ENCODE data around the gene SCN1B. TPM values are rescaled to one million over a fixed set of nuclear protein-coding genes. Genes with fewer than 3 reads are reported as not detected.
"Not testable (repeated sequence)": the region's sequence is repeated elsewhere in the genome, so short reads cannot be mapped to it uniquely, and the experiment has no call there.

The SCN1B gene
- total RNA-seq, 4 donors from 2014 or later, result 0.26 to 5.9 (median 1.2) TPM; not detected in 1

DNA sequence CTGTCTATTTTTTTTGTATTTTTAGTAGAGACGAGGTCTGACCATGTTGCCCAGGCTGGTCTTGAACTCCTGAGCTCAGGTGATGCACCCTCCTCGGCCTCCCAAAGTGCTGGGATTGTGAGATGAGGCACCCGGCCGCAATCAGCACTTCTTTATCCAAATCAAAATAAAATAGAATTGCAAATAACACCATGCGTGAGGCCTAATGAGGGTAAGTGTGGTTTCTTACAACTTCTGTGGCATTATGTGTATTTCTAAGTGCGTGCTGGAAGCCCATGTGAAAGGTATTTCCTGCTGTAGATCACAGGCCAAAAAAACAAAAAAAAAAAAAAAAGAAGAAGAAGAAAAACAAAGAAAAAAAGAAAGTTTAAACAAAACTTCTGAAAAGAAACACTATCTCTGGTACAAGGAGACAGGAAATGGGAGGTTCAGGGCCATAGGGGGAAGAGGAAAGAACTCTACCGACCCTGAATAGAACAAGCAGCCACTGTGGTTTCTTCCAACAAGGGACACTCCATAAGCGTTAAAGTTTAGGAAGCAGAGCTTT, 33.1 kb upstream of the SCN1B start:
- H3K27me3 ChIP-seq, result peaks cover 0 to 8% (median 0%) of the 10 kb centered on the region in 4 donors
- WGBS, 2 donors, result 64 to 68% methylated on average over 7 to 8 of the region's 8 CpGs
- H3K4me3 ChIP-seq, result no peak overlapping the region
- intact Hi-C loops (cut with DNase I), result no loop called here
- H3K27ac ChIP-seq, result peak overlapping the region in 3 of 4 donors; percentile 50 to 71 (median 56)
- no peaks in the 10 kb centered on the region for H3K36me3 ChIP-seq
- TF ChIP-seq CTCF (IDR thresholded peaks at IDR 0.05), result no peak
- no peak for TF ChIP-seq POLR2A (IDR thresholded peaks at IDR 0.05)
- DNase-seq, result no peak
- no peaks in the 10 kb centered on the region for H3K9me3 ChIP-seq
- H3K4me1 ChIP-seq, result peaks cover 5 to 74% (median 28%) of the 10 kb centered on the region in 3 donors

GRCh38 chr19:34998224-34998623, 32.0 kb upstream of the SCN1B start:
- WGBS, 2 donors, result 90% methylated on average over 6 of the region's 7 CpGs; no CpG with 5 or more reads in 1 of the 2 donors

DNA sequence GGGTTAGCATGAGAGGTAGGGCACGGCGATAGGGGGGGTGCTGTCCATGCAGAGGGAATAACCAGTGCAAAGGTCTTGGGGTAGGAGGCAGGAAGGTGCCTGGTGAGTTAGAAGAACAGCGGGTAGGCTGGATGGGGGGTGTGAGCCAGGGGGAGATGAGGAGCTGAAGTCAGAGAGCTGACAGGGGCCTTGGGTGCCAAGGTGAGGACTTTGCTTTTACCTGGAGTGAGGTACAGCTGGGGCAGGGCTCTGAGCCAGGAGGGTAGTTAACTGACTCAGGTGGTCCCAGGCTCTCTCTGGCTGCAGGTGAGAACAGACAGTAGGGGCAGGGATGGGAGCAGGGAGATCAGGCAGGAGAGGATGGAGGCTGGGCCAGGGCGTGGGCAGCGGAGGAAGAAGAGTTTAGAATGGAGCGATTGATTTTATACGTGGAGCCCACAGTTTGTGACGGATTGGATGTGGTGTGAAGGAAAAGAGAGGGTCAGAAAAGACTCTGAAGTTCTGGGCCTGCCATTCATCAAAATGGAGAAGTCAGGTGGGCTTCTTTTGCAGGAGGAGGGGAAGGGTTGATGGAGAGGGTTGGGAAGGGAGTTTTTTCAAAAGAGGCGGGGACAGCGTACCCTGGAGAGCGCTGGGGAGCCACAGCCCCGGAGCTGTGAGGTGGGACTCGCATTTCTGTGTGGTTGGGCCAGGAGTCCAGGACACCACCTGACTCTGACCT, 31.3 kb upstream of the SCN1B start:
- Histone ChIP-seq H3K4me1 (peaks cover 5 to 92% (median 44%) of the 10 kb centered on the region in 3 donors), H3K4me3 (peak overlapping the region; percentile 56 to 98 (median 78)), H3K9me3 (no peaks in the 10 kb centered on the region), H3K27ac (peak overlapping the region; percentile 87 to 98 (median 96)), H3K36me3 (no peaks in the 10 kb centered on the region), H3K27me3 (peaks cover 0 to 8% (median 0%) of the 10 kb centered on the region in 4 donors)
- no peak for DNase-seq
- 44 to 46% methylated on average over 13 of the region's 13 CpGs for WGBS, 2 donors
- intact Hi-C loops (cut with DNase I), result no loop called here
- no peak for TF ChIP-seq POLR2A (IDR thresholded peaks at IDR 0.05)
- TF ChIP-seq CTCF (IDR thresholded peaks at IDR 0.05), result no peak

More at GRCh38 chr19:34998224-34998623, 32.0 kb upstream of the SCN1B start:
- H3K36me3 ChIP-seq; H3K27me3 ChIP-seq; H3K4me3 ChIP-seq; intact Hi-C loops (cut with DNase I); DNase-seq; H3K9me3 ChIP-seq: not testable (repeated sequence)
- H3K27ac ChIP-seq, result peak overlapping the region in 2 of 4 donors; percentile 96 to 98
- peaks cover 5 to 85% (median 37%) of the 10 kb centered on the region in 3 donors for H3K4me1 ChIP-seq

GRCh38 chr19:34999498-35000337, 30.6 kb upstream of the SCN1B start, which contains the start of gene GRAMD1A:
Gene GRAMD1A, plus strand, starts transcription at chr19:35000323. Its CDS starts 156 bp downstream, at chr19:35000479.
- no peak for DNase-seq
- Histone ChIP-seq H3K9me3 (no peaks in the 10 kb centered on the region), H3K27ac (peak within 1 kb of the TSS; percentile 87 to 98 (median 96)), H3K36me3 (no peaks in the 10 kb centered on the region), H3K4me1 (peaks cover 5 to 93% (median 47%) of the 10 kb centered on the region in 3 donors), H3K4me3 (peak within 1 kb of the TSS; percentile 56 to 98 (median 78)), H3K27me3 (peaks cover 0 to 8% (median 0%) of the 10 kb centered on the region in 4 donors)
- WGBS, 2 donors, result 0% methylated on average over 7 to 11 of the region's 45 CpGs
- TF ChIP-seq POLR2A (IDR thresholded peaks at IDR 0.05), result peak in 3 of 4 donors; percentile 14 to 77 (median 66)
- no peak for TF ChIP-seq CTCF (IDR thresholded peaks at IDR 0.05)
- intact Hi-C loops (cut with DNase I), result no loop called here

- TF ChIP-seq POLR2A (IDR thresholded peaks at IDR 0.05) (peak in 1 of 4 donors; percentile 69), CTCF (IDR thresholded peaks at IDR 0.05) (no peak)
- Histone ChIP-seq H3K4me3 (peak overlapping the region; percentile 56 to 98 (median 78)), H3K27me3 (peaks cover 0 to 8% (median 0%) of the 10 kb centered on the region in 4 donors), H3K36me3 (peaks cover 0 to under 1% (median 0%) of the 10 kb centered on the region in 3 donors), H3K9me3 (no peaks in the 10 kb centered on the region), H3K4me1 (peaks cover 5 to 93% (median 47%) of the 10 kb centered on the region in 3 donors), H3K27ac (peak overlapping the region; percentile 87 to 98 (median 96))
- intact Hi-C loops (cut with DNase I), result no loop called here
- no CpG with 5 or more reads among the region's 37 CpGs for WGBS, 2 donors
- DNase-seq, result no peak
Observed at GRCh38 chr19:35000338-35000646, 30.0 kb upstream of the SCN1B start.
